Measurements from ENCODE around the gene TMEM179. TPM values are rescaled to one million over a fixed set of nuclear protein-coding genes. Genes with fewer than 3 reads are reported as not detected.

The TMEM179 gene
- total RNA-seq, 1 donor from 2014 or later, result 0.30 TPM

GRCh38 chr14:104547310-104547997, 57.1 kb downstream of the TMEM179 start:
- ATAC-seq (no peak), DNase-seq (ENCODE audit: low spot score) (peak; percentile 35)

GRCh38 chr14:104546591-104547309, 57.8 kb downstream of the TMEM179 start:
- no peak for DNase-seq (ENCODE audit: low spot score)
- no peak for ATAC-seq

- DNase-seq (ENCODE audit: low spot score) (no peak), ATAC-seq (no peak)
Observed at GRCh38 chr14:104545942-104546501, 58.5 kb downstream of the TMEM179 start.

- ATAC-seq (no peak), DNase-seq (ENCODE audit: low spot score) (no peak)
Observed at GRCh38 chr14:104545151-104545941, 59.2 kb downstream of the TMEM179 start.

- DNase-seq (ENCODE audit: low spot score) (no peak), ATAC-seq (no peak)
Observed at GRCh38 chr14:104544362-104544961, 60.1 kb downstream of the TMEM179 start.

- DNase-seq (ENCODE audit: low spot score), result no peak
- ATAC-seq, result no peak
Observed at GRCh38 chr14:104542871-104543830, 61.4 kb downstream of the TMEM179 start.

- no peak for ATAC-seq
- DNase-seq (ENCODE audit: low spot score), result no peak
Observed at GRCh38 chr14:104541905-104542465, 62.6 kb downstream of the TMEM179 start.

Other genes starting within 250 kb of the TMEM179 start
- 2.4 TPM for gene C14orf180, start 25.0 kb downstream of the TMEM179 start, total RNA-seq
- 63.1 TPM for gene INF2, start 84.8 kb upstream of the TMEM179 start, total RNA-seq
- gene ADSS1, start 119.5 kb upstream of the TMEM179 start, total RNA-seq, result 51.9 TPM
- 50.3 TPM for gene SIVA1, start 148.4 kb upstream of the TMEM179 start, total RNA-seq
- 90.1 TPM for gene AKT1, start 191.0 kb upstream of the TMEM179 start, total RNA-seq
- 4.9 TPM for gene ZBTB42, start 196.3 kb upstream of the TMEM179 start, total RNA-seq